HEK293 (cell line): ENCODE data around the gene EYS.
"Not testable (repeated sequence)": the region's sequence is repeated elsewhere in the genome, so short reads cannot be mapped to it uniquely, and the experiment has no call there.

Experiments used
- TCF7L2 ChIP-seq: IDR thresholded peaks from 2 replicates; pipeline ENCODE4 v1.6.1; 2011; ENCODE audit warnings: low read depth, mild to moderate bottlenecking, inconsistent platforms, low read length, moderate library complexity, borderline replicate concordance
- ZNF473 ChIP-seq: fragments of 450-650 bp; formaldehyde crosslinking; IDR thresholded peaks from 2 replicates; pipeline ENCODE4 v1.5.1; 2017; ENCODE audit warnings: missing biosample characterization, missing genetic modification characterization
- ZNF488 ChIP-seq: fragments of 450-650 bp; formaldehyde crosslinking; IDR thresholded peaks from 2 replicates; pipeline ENCODE4 v1.5.1; 2016; ENCODE audit warnings: missing biosample characterization, missing genetic modification characterization
- TF ChIP-seq, protein P1 (sequence below): fragments of 450-650 bp; formaldehyde crosslinking; IDR thresholded peaks from 2 replicates; pipeline ENCODE4 v1.5.1; 2016; ENCODE audit warnings: missing biosample characterization, missing genetic modification characterization, low read depth
- TF ChIP-seq, protein P2 (sequence below): fragments of 450-650 bp; formaldehyde crosslinking; IDR thresholded peaks from 2 replicates; pipeline ENCODE4 v1.5.1; 2016; ENCODE audit warnings: missing biosample characterization, missing genetic modification characterization

DNA sequence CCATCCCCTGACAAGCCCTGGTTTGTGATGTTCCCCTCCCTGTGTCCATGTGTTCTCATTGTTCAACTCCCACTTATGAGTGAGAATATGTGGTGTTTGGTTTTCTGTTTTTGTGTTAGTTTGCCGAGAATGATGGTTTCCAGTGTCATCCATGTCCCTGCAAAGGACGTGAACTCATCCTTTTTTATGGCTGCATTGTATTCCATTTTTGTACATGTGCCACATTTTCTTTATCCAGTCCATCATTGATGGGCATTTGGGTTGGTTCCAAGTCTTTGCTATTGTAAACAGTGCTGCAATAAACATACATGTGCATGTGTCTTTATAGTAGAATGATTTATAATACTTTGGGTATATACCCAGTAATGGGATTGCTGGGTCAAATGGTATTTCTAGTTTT is 1468.1 kb downstream of the EYS start:
- TF ChIP-seq, protein P1, sequence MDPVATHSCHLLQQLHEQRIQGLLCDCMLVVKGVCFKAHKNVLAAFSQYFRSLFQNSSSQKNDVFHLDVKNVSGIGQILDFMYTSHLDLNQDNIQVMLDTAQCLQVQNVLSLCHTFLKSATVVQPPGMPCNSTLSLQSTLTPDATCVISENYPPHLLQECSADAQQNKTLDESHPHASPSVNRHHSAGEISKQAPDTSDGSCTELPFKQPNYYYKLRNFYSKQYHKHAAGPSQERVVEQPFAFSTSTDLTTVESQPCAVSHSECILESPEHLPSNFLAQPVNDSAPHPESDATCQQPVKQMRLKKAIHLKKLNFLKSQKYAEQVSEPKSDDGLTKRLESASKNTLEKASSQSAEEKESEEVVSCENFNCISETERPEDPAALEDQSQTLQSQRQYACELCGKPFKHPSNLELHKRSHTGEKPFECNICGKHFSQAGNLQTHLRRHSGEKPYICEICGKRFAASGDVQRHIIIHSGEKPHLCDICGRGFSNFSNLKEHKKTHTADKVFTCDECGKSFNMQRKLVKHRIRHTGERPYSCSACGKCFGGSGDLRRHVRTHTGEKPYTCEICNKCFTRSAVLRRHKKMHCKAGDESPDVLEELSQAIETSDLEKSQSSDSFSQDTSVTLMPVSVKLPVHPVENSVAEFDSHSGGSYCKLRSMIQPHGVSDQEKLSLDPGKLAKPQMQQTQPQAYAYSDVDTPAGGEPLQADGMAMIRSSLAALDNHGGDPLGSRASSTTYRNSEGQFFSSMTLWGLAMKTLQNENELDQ = not testable (repeated sequence)
- TF ChIP-seq ZNF488; ZNF473 (tag by site-specific recombination); TCF7L2: not testable (repeated sequence)
- TF ChIP-seq, protein P2, sequence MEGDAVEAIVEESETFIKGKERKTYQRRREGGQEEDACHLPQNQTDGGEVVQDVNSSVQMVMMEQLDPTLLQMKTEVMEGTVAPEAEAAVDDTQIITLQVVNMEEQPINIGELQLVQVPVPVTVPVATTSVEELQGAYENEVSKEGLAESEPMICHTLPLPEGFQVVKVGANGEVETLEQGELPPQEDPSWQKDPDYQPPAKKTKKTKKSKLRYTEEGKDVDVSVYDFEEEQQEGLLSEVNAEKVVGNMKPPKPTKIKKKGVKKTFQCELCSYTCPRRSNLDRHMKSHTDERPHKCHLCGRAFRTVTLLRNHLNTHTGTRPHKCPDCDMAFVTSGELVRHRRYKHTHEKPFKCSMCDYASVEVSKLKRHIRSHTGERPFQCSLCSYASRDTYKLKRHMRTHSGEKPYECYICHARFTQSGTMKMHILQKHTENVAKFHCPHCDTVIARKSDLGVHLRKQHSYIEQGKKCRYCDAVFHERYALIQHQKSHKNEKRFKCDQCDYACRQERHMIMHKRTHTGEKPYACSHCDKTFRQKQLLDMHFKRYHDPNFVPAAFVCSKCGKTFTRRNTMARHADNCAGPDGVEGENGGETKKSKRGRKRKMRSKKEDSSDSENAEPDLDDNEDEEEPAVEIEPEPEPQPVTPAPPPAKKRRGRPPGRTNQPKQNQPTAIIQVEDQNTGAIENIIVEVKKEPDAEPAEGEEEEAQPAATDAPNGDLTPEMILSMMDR (tag by site-specific recombination) = not testable (repeated sequence)
